Heart left ventricle (tissue), 16 donors: Measurements from ENCODE around the gene GALM. TPM values are rescaled to one million over a fixed set of nuclear protein-coding genes. Genes with fewer than 3 reads are reported as not detected.

ENCODE experiments used
- ATAC-seq, 4 donors: fragments of 200-7000 bp; cut with Tn5 transposase; one replicate each; pipeline ENCODE4 v1.9.1; 2020 to 2022; ENCODE audit warnings: moderate library complexity in 4 of 4, mild to moderate bottlenecking in 3 of 4, moderate number of reproducible peaks in 1 of 4
- DNase-seq, 5 donors: peaks; one replicate each; pipeline ENCODE4 v3.0.0-alpha.2; 2020
- H3K27ac ChIP-seq, 12 donors: fragments of 200-600 bp; sonication (generic) in 4 of 12; one replicate each; pipeline versions ENCODE4 v1.5.0 to v1.8.0; 2016 to 2022; ENCODE audit warnings: mild to moderate bottlenecking in 2 of 12
- H3K27me3 ChIP-seq, 9 donors: fragments of 200-600 bp; sonication (generic) in 2 of 9; one replicate each; pipeline versions ENCODE4 v1.5.1 to v1.8.0; 2016 to 2022; ENCODE audit warnings: mild to moderate bottlenecking in 3 of 9
- H3K36me3 ChIP-seq, 9 donors: fragments of 200-600 bp; sonication (generic) in 2 of 9; one replicate each; pipeline versions ENCODE4 v1.5.0 to v1.8.0; 2018 to 2022; ENCODE audit warnings: mild to moderate bottlenecking in 2 of 9
- H3K4me1 ChIP-seq, 12 donors: fragments of 200-600 bp; sonication (generic) in 4 of 12; one replicate each; pipeline versions ENCODE4 v1.5.0 to v1.8.0; 2016 to 2022; ENCODE audit warnings: mild to moderate bottlenecking in 3 of 12
- H3K4me3 ChIP-seq, 12 donors: fragments of 200-600 bp; sonication (generic) in 4 of 12; one replicate each; pipeline versions ENCODE4 v1.5.0 to v1.8.0; 2017 to 2022; ENCODE audit warnings: mild to moderate bottlenecking in 9 of 12, moderate library complexity in 4 of 12
- H3K9me3 ChIP-seq, 12 donors: fragments of 200-600 bp; sonication (generic) in 4 of 12; one replicate each; pipeline versions ENCODE4 v1.5.0 to v1.8.0; 2016 to 2022; ENCODE audit warnings: mild to moderate bottlenecking in 1 of 12
- CTCF ChIP-seq, 12 donors: fragments of 200-600 bp; sonication (generic) in 4 of 12; IDR thresholded peaks; one replicate each; pipeline versions ENCODE4 v1.5.0 to v1.8.0; 2018 to 2022; ENCODE audit warnings: antibody characterized with exemption in 12 of 12, mild to moderate bottlenecking in 5 of 12
- POLR2A ChIP-seq, 2 donors: fragments of 450-650 bp; IDR thresholded peaks; one replicate each; pipeline ENCODE4 v1.6.1; 2017; ENCODE audit warnings: antibody characterized with exemption in 2 of 2, mild to moderate bottlenecking in 2 of 2, moderate library complexity in 2 of 2
- WGBS, 4 donors: extraction: QIAGEN DNeasy Blood & Tissue Kit in 2 of 4; methylation state at CpG; one replicate each; pipeline versions ENCODE4 v1.1.5 to v1.1.7; 2013 to 2018; 5-methylcytosine and 5-hydroxymethylcytosine counted together
- intact Hi-C, 10 donors: fragments of 100-400 bp; cut with DNase I; formaldehyde crosslinking; loops; one replicate each; pipeline versions ENCODE4 v1.11.1 to v1.14.2; 2022
- polyA plus RNA-seq, 2 donors: library from polyadenylated mRNA; stranded (reverse); fragments of 200-250 nt; gene quantifications; one replicate each; pipeline ENCODE4 v1.2.3, GENCODE V29; 2013
- total RNA-seq, 9 donors: library from RNA; depleted of rRNA in 2 of 9; stranded (reverse); fragments of >200 nt in 2 of 9; fragmentation: NEBNext Ultra II Directional in 3 of 9; extraction: Animal tissue kit (Norgen Biotek cat#: 25700) in 3 of 9; gene quantifications; one replicate each; pipeline versions ENCODE4 v1.1.0 to v1.2.4, GENCODE V29; 2016 to 2023
- donor health status: ischemic (EF 13 %, LVEDD 7.1; RV severe dilation, severe dysfunction).
- donor health status: healthy with polysubstance abuse.
- donor health status: DM: no; HTN: yes; CAD: no.
- donor health status: DM: no; HTN: no; CAD: no.
- donor health status: ischemic (EF 25% LVEDD 6.9; RV normal size, moderate dysfunction).
- donor health status: ischemic (EF 25% LVEDD 5.7; RV mildly dilated, moderate dysfunction).
- donor health status: healthy.
- donor health status: DM: yes; HTN: yes; CAD: no.
- donor health status: ischemic (EF 35%, LVEDD 5.7; RV mildly dilated, moderate dysfunction).
- donor health status: nonischemic (EF 11% LVEDD 7.7; RV severe dilation, severe dysfunction).
- donor health status: DM: yes; HTN: yes; CAD: no.
- donor health status: PGD.
- donor health status: ischemic (EF 29% LVEDD 5.4; RV normal size, mild dysfunction).
- donor health status: nonischemic (EF 23%, LVEDD 6.1; RV moderate dilation, normal function).

The GALM gene
- total and polyA plus RNA-seq, 11 donors: 6.3 to 25.3 (median 11.9) TPM

GRCh38 chr2:38775921-38776225 lies 110.0 kb downstream of the GALM start:
- WGBS, 4 donors: 82 to 84% (median 83%) methylated on average over 7 of the region's 7 CpGs
- no peak for ATAC-seq
- TF ChIP-seq POLR2A (IDR thresholded peaks at IDR 0.05): no peak
- TF ChIP-seq CTCF (IDR thresholded peaks at IDR 0.05): no peak

GRCh38 chr2:38776531-38776930 lies 110.6 kb downstream of the GALM start:
- Histone ChIP-seq H3K4me3 (no peak overlapping the region), H3K4me1 (peaks cover 0 to 15% (median 7%) of the 10 kb centered on the region in 12 donors), H3K27ac (no peak overlapping the region), H3K27me3 (no peaks in the 10 kb centered on the region), H3K9me3 (no peaks in the 10 kb centered on the region), H3K36me3 (peaks cover 0 to 15% (median 9%) of the 10 kb centered on the region in 9 donors)
- ATAC-seq (no peak), DNase-seq (no peak)
- intact Hi-C loops: no loop called here
- TF ChIP-seq POLR2A (IDR thresholded peaks at IDR 0.05): no peak
- no peak for TF ChIP-seq CTCF (IDR thresholded peaks at IDR 0.05)
- WGBS, 4 donors: 88 to 91% (median 90%) methylated on average over 13 of the region's 13 CpGs

More at GRCh38 chr2:38775921-38776225, 110.0 kb downstream of the GALM start:
- H3K36me3 ChIP-seq: peaks cover 0 to 9% (median 2%) of the 10 kb centered on the region in 9 donors
- no peak overlapping the region for H3K27ac ChIP-seq
- no peaks in the 10 kb centered on the region for H3K9me3 ChIP-seq
- H3K27me3 ChIP-seq: no peaks in the 10 kb centered on the region
- DNase-seq: no peak
- H3K4me3 ChIP-seq: no peak overlapping the region
- intact Hi-C loops: no loop called here
- H3K4me1 ChIP-seq: peaks cover 0 to 15% (median 7%) of the 10 kb centered on the region in 12 donors

GRCh38 chr2:38778687-38779082 lies 112.8 kb downstream of the GALM start:
- ATAC-seq: no peak
- intact Hi-C loops: loop anchor here in 1 of 10 donors (1.0 kb wide), 1 partner anchor 27 kb away; the partner anchor contains the start of gene SRSF7
- TF ChIP-seq POLR2A (IDR thresholded peaks at IDR 0.05): no peak
- no peak for TF ChIP-seq CTCF (IDR thresholded peaks at IDR 0.05)
- no peaks in the 10 kb centered on the region for H3K9me3 ChIP-seq
- H3K36me3 ChIP-seq: peaks cover 0 to 24% (median 17%) of the 10 kb centered on the region in 9 donors
- H3K4me1 ChIP-seq: peaks cover 0 to 15% (median 7%) of the 10 kb centered on the region in 12 donors
- H3K27me3 ChIP-seq: no peaks in the 10 kb centered on the region
- WGBS, 4 donors: 13 to 22% (median 15%) methylated on average over 8 of the region's 8 CpGs
- DNase-seq: no peak
- H3K4me3 ChIP-seq: peak overlapping the region; percentile 42 to 90 (median 68)
- peak overlapping the region in 7 of 12 donors; percentile 47 to 80 (median 74) for H3K27ac ChIP-seq

GRCh38 chr2:38783586-38783985 lies 117.7 kb downstream of the GALM start:
- H3K27me3 ChIP-seq: no peaks in the 10 kb centered on the region
- peaks cover 0 to 24% (median 17%) of the 10 kb centered on the region in 9 donors for H3K36me3 ChIP-seq
- DNase-seq: no peak
- H3K9me3 ChIP-seq: no peaks in the 10 kb centered on the region
- no peak overlapping the region for H3K27ac ChIP-seq
- intact Hi-C loops: no loop called here
- no peak for ATAC-seq
- H3K4me1 ChIP-seq: peaks cover 0 to 7% (median 6%) of the 10 kb centered on the region in 12 donors
- TF ChIP-seq CTCF (IDR thresholded peaks at IDR 0.05): no peak
- TF ChIP-seq POLR2A (IDR thresholded peaks at IDR 0.05): no peak
- H3K4me3 ChIP-seq: no peak overlapping the region

Other genes starting within 250 kb of the GALM start
- gene HNRNPLL, start 63.2 kb upstream of the GALM start, total RNA-seq: 10 to 100 TPM; 12.1 to 33.2 (median 23.5) TPM
- gene HNRNPLL, start 63.2 kb upstream of the GALM start, polyA plus RNA-seq: 10 to 100 TPM in 1 of 2 donors, 1 to 10 TPM in 1; 6.9 to 22.8 TPM
- gene SRSF7, start 85.2 kb downstream of the GALM start, total RNA-seq: 10 to 100 TPM; 28.1 to 75.0 (median 43.9) TPM
- gene SRSF7, start 85.2 kb downstream of the GALM start, polyA plus RNA-seq: 100 to 1,000 TPM in 1 of 2 donors, 10 to 100 TPM in 1; 42.2 to 101 TPM
- gene GEMIN6, start 112.1 kb downstream of the GALM start, total RNA-seq: 1 to 10 TPM; 4.0 to 9.8 (median 7.2) TPM
- gene GEMIN6, start 112.1 kb downstream of the GALM start, polyA plus RNA-seq: 1 to 10 TPM; 6.8 to 9.0 TPM
- 10 to 100 TPM in 3 of 9 donors, 1 to 10 TPM in 6; 5.6 to 15.0 (median 9.6) TPM for gene DHX57, start 209.8 kb downstream of the GALM start, total RNA-seq
- gene DHX57, start 209.8 kb downstream of the GALM start, polyA plus RNA-seq: 1 to 10 TPM; 4.1 to 7.5 TPM
- gene MORN2, start 209.9 kb downstream of the GALM start, total RNA-seq: 10 to 100 TPM; 10.5 to 27.6 (median 18.7) TPM
- gene MORN2, start 209.9 kb downstream of the GALM start, polyA plus RNA-seq: 10 to 100 TPM; 38.6 to 39.8 TPM
- 1 to 10 TPM in 1 of 9 donors, under 1 TPM in 7, not detected in 1; 0.22 to 2.5 (median 0.35) TPM for gene ARHGEF33, start 223.8 kb downstream of the GALM start, total RNA-seq
- under 1 TPM; 0.18 to 0.30 TPM for gene ARHGEF33, start 223.8 kb downstream of the GALM start, polyA plus RNA-seq